Panc1 (cell line): ENCODE data around the gene PPP1R12A. TPM values are rescaled to one million over a fixed set of nuclear protein-coding genes. Genes with fewer than 3 reads are reported as not detected.

Experiments
- ATAC-seq: fragments of 200-7000 bp; cut with Tn5 transposase; 2 replicates; pipeline ENCODE4 v1.9.1; 2020; ENCODE audit warnings: mild to moderate bottlenecking, moderate library complexity
- BruUV-seq: library from RNA; stranded (reverse); fragments of 400-500 nt; replicated peaks from 2 replicates; lab custom pipeline; 2021; lab: Mats Ljungman, UMichigan
- CTCF ChIA-PET: fragments of 300-600 bp; sonication (Branson Sonifier 250); formaldehyde crosslinking; loops from one replicate; lab custom pipeline; 2022; ENCODE audit warnings: antibody characterized with exemption; lab: Charles Lee
- POLR2A ChIA-PET: fragments of 300-600 bp; sonication (Branson Sonifier 250); formaldehyde crosslinking; loops from one replicate; lab custom pipeline; 2022; ENCODE audit warnings: antibody characterized with exemption; lab: Charles Lee
- DNase-seq: peaks from one replicate; pipeline ENCODE4 v3.0.0-alpha.2; 2010; ENCODE audit warnings: low read depth, low spot score
- H3K27ac ChIP-seq: 2 replicates; pipeline ENCODE4 v1.5.1; 2011; ENCODE audit warnings: mild to moderate bottlenecking, low read length, inconsistent platforms
- H3K27me3 ChIP-seq: fragments of 200-500 bp; sonication (Bioruptor generic); 2 replicates; pipeline ENCODE4 v1.6.0; 2014; ENCODE audit warnings: low read length, inconsistent platforms; ENCODE audit not compliant: control insufficient read depth, insufficient read depth
- H3K36me3 ChIP-seq: fragments of 200-500 bp; sonication (Bioruptor generic); 2 replicates; pipeline ENCODE4 v1.5.1; 2014; ENCODE audit warnings: inconsistent platforms, mild to moderate bottlenecking, low read length, moderate library complexity; ENCODE audit not compliant: control insufficient read depth, insufficient read depth
- H3K4me1 ChIP-seq: 2 replicates; pipeline ENCODE4 v1.5.1; 2011; ENCODE audit warnings: inconsistent platforms, mild to moderate bottlenecking, low read length, moderate library complexity; ENCODE audit not compliant: control insufficient read depth, insufficient read depth
- H3K4me3 ChIP-seq, 2 experiments: 2 replicates each; pipeline ENCODE4 v1.5.1; 2011 to 2012; ENCODE audit warnings: low read depth in 2 of 2, low read length in 2 of 2, mild to moderate bottlenecking in 2 of 2, inconsistent platforms in 1 of 2, moderate library complexity in 1 of 2
- H3K9me3 ChIP-seq: fragments of 200-500 bp; sonication (Bioruptor generic); 2 replicates; pipeline ENCODE4 v1.5.1; 2014; ENCODE audit warnings: low read depth, mild to moderate bottlenecking, inconsistent platforms, low read length, moderate library complexity; ENCODE audit not compliant: control insufficient read depth, insufficient read depth
- POLR2AphosphoS5 ChIP-seq: IDR thresholded peaks from 2 replicates; pipeline ENCODE4 v1.6.1; 2012; ENCODE audit warnings: mild to moderate bottlenecking, low read depth, low read length, moderate library complexity
- SIN3A ChIP-seq: IDR thresholded peaks from 2 replicates; pipeline ENCODE4 v1.6.1; 2012; ENCODE audit warnings: low read depth, mild to moderate bottlenecking, low read length, moderate library complexity, borderline replicate concordance; ENCODE audit not compliant: insufficient read depth
- TCF7L2 ChIP-seq: IDR thresholded peaks from 2 replicates; pipeline ENCODE4 v1.6.1; 2011; ENCODE audit warnings: mild to moderate bottlenecking, low read depth, low read length, inconsistent platforms
- in situ Hi-C: cut with HindIII; loops from 2 replicates; pipeline ENCODE4 v1.10.0; 2016; ENCODE audit warnings: low sequenced_read_pairs, low pct_unique_long_range_greater_than_20kb
- intact Hi-C: fragments of 100-400 bp; cut with micrococcal nuclease; formaldehyde crosslinking; loops from one replicate; pipeline ENCODE4 v1.10.0; 2022; ENCODE audit not compliant: unreplicated experiment
- total RNA-seq: library from RNA; stranded (reverse); gene quantifications from one replicate; pipeline ENCODE4 v1.2.1, GENCODE V29; 2021; ENCODE audit not compliant: unreplicated experiment
- TF ChIP-seq, protein P1 (sequence below): fragments of 450-650 bp; IDR thresholded peaks from 2 replicates; pipeline ENCODE4 v1.5.1; 2017; ENCODE audit warnings: mild to moderate bottlenecking
- TF ChIP-seq, protein P2 (sequence below), 2 experiments: IDR thresholded peaks; 2 replicates each; pipeline ENCODE4 v1.6.1; 2011 to 2012; ENCODE audit warnings: low read depth in 2 of 2, control low read depth in 1 of 2, low read length in 1 of 2, mild to moderate bottlenecking in 1 of 2, moderate library complexity in 1 of 2; ENCODE audit not compliant: insufficient read depth in 1 of 2

PPP1R12A gene
- total RNA-seq, 1 experiment from 2014 or later: 61.6 TPM

GRCh38 chr12:79873201-79873600 lies 61.7 kb downstream of the PPP1R12A start:
- no TSS peak for BruUV-seq
- TF ChIP-seq SIN3A (no peak), POLR2AphosphoS5 (no peak), TCF7L2 (no peak)
- TF ChIP-seq, protein P1, sequence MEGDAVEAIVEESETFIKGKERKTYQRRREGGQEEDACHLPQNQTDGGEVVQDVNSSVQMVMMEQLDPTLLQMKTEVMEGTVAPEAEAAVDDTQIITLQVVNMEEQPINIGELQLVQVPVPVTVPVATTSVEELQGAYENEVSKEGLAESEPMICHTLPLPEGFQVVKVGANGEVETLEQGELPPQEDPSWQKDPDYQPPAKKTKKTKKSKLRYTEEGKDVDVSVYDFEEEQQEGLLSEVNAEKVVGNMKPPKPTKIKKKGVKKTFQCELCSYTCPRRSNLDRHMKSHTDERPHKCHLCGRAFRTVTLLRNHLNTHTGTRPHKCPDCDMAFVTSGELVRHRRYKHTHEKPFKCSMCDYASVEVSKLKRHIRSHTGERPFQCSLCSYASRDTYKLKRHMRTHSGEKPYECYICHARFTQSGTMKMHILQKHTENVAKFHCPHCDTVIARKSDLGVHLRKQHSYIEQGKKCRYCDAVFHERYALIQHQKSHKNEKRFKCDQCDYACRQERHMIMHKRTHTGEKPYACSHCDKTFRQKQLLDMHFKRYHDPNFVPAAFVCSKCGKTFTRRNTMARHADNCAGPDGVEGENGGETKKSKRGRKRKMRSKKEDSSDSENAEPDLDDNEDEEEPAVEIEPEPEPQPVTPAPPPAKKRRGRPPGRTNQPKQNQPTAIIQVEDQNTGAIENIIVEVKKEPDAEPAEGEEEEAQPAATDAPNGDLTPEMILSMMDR: no peak
- TF ChIP-seq, protein P2, sequence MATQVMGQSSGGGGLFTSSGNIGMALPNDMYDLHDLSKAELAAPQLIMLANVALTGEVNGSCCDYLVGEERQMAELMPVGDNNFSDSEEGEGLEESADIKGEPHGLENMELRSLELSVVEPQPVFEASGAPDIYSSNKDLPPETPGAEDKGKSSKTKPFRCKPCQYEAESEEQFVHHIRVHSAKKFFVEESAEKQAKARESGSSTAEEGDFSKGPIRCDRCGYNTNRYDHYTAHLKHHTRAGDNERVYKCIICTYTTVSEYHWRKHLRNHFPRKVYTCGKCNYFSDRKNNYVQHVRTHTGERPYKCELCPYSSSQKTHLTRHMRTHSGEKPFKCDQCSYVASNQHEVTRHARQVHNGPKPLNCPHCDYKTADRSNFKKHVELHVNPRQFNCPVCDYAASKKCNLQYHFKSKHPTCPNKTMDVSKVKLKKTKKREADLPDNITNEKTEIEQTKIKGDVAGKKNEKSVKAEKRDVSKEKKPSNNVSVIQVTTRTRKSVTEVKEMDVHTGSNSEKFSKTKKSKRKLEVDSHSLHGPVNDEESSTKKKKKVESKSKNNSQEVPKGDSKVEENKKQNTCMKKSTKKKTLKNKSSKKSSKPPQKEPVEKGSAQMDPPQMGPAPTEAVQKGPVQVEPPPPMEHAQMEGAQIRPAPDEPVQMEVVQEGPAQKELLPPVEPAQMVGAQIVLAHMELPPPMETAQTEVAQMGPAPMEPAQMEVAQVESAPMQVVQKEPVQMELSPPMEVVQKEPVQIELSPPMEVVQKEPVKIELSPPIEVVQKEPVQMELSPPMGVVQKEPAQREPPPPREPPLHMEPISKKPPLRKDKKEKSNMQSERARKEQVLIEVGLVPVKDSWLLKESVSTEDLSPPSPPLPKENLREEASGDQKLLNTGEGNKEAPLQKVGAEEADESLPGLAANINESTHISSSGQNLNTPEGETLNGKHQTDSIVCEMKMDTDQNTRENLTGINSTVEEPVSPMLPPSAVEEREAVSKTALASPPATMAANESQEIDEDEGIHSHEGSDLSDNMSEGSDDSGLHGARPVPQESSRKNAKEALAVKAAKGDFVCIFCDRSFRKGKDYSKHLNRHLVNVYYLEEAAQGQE (IDR thresholded peaks at IDR 0.05; ENCODE audit: insufficient read depth in 1 of 2, low read depth in 2 of 2, low read length in 1 of 2): no peak
- Histone ChIP-seq H3K4me3 (no peak overlapping the region), H3K27me3 (no peaks in the 10 kb centered on the region), H3K4me1 (no peaks in the 10 kb centered on the region), H3K27ac (no peak overlapping the region), H3K36me3 (peaks cover under 1% of the 10 kb centered on the region), H3K9me3 (no peaks in the 10 kb centered on the region)
- CTCF ChIA-PET: no interaction called here
- intact Hi-C loops (no loop called here), in situ Hi-C loops (no loop called here)
- POLR2A ChIA-PET: no interaction called here
- DNase-seq: no peak
- ATAC-seq: no peak

- in situ Hi-C loops (no loop called here), intact Hi-C loops (no loop called here)
- H3K9me3 ChIP-seq: no peaks in the 10 kb centered on the region
- ChIA-PET CTCF (no interaction called here), POLR2A (no interaction called here)
- ATAC-seq (no peak), DNase-seq (no peak)
- no TSS peak for BruUV-seq
- peaks cover 4% of the 10 kb centered on the region for H3K36me3 ChIP-seq
- no peaks in the 10 kb centered on the region for H3K4me1 ChIP-seq
- H3K4me3 ChIP-seq: no peak overlapping the region
- no peak overlapping the region for H3K27ac ChIP-seq
- no peaks in the 10 kb centered on the region for H3K27me3 ChIP-seq
- no peak for TF ChIP-seq POLR2AphosphoS5
- TF ChIP-seq, protein P2 (IDR thresholded peaks at IDR 0.05; ENCODE audit: insufficient read depth in 1 of 2, low read depth in 2 of 2, low read length in 1 of 2): no peak
- no peak for TF ChIP-seq TCF7L2
- TF ChIP-seq, protein P1: no peak
- no peak for TF ChIP-seq SIN3A
These were observed 63.3 kb downstream of the PPP1R12A start for GRCh38 chr12:79871621-79872020.
